Measurements from ENCODE around the gene HORMAD1. TPM values are rescaled to one million over a fixed set of nuclear protein-coding genes. Genes with fewer than 3 reads are reported as not detected.

The HORMAD1 gene
- total RNA-seq, 2 experiments from 2014 or later, result 0.26 TPM; not detected in 1

- Mint-ChIP-seq H3K9me3 (ENCODE audit: low read depth) (no peaks in the 10 kb centered on the region), H3K4me1 (peaks cover 5% of the 10 kb centered on the region), H3K27me3 (no peaks in the 10 kb centered on the region), H3K4me3 (no peak overlapping the region), H3K27ac (no peak overlapping the region), H3K36me3 (peaks cover 16% of the 10 kb centered on the region)
- DNase-seq (no peak), ATAC-seq (no peak)
- CTCF ChIA-PET, result interaction anchor here (0.7 to 1.6 kb wide), 4 partner anchors 12 to 89 kb away, joined by 3 to 4 read pairs (median 3); partner anchors contain the start of gene ENSA
These were observed 71.1 kb downstream of the HORMAD1 start for GRCh38 chr1:150649441-150650075.

Other genes starting within 250 kb of the HORMAD1 start
- 10 to 100 TPM; 51.0 to 51.8 TPM for gene TARS2, start 233.5 kb downstream of the HORMAD1 start, total RNA-seq
- 1 to 10 TPM; 1.0 to 1.3 TPM for gene ECM1, start 212.8 kb downstream of the HORMAD1 start, total RNA-seq
- gene FALEC, start 205.1 kb downstream of the HORMAD1 start, total RNA-seq, result under 1 TPM in 1 of 2 experiments, not detected in 1; 0.59 TPM
- gene ADAMTSL4, start 171.5 kb downstream of the HORMAD1 start, total RNA-seq, result under 1 TPM; 0.18 to 0.35 TPM
- 100 to 1,000 TPM; 373 to 408 TPM for gene MCL1, start 141.3 kb downstream of the HORMAD1 start, total RNA-seq
- gene ENSA, start 91.3 kb downstream of the HORMAD1 start, total RNA-seq, result 100 to 1,000 TPM; 202 to 252 TPM
- gene GOLPH3L, start 23.7 kb downstream of the HORMAD1 start, total RNA-seq, result 10 to 100 TPM; 20.7 to 22.6 TPM
- gene CTSS, start 44.9 kb upstream of the HORMAD1 start, total RNA-seq, result 10 to 100 TPM; 85.3 to 95.9 TPM
- 1 to 10 TPM; 5.7 to 6.4 TPM for gene CTSK, start 87.4 kb upstream of the HORMAD1 start, total RNA-seq
- 10 to 100 TPM; 35.7 to 49.7 TPM for gene ARNT, start 155.7 kb upstream of the HORMAD1 start, total RNA-seq
- not detected for gene CTXND2, start 166.2 kb upstream of the HORMAD1 start, total RNA-seq
- gene SETDB1, start 205.5 kb upstream of the HORMAD1 start, total RNA-seq, result 10 to 100 TPM; 61.5 to 67.6 TPM

Measured in activated CD8-positive, alpha-beta memory T cell treated with anti-CD3 and anti-CD28 coated beads, Interleukin-2, amount 10 ng/mL, durations not matched to agents 7 days and 5 days (primary cell).